Upper lobe of right lung (tissue), 1 donor: ENCODE results near the gene FBXO30. TPM values are rescaled to one million over a fixed set of nuclear protein-coding genes. Genes with fewer than 3 reads are reported as not detected.

Experiments
- ATAC-seq: fragments of 200-7000 bp; cut with Tn5 transposase; one replicate; pipeline ENCODE4 v1.9.1; 2020; ENCODE audit warnings: mild to moderate bottlenecking, moderate library complexity
- DNase-seq: peaks from one replicate; pipeline ENCODE4 v3.0.0-alpha.2; 2020
- H3K27ac ChIP-seq: fragments of 200-600 bp; one replicate; pipeline ENCODE4 v1.8.0; 2022
- H3K27me3 ChIP-seq: fragments of 200-600 bp; one replicate; pipeline ENCODE4 v1.8.0; 2022; ENCODE audit warnings: mild to moderate bottlenecking
- H3K36me3 ChIP-seq: fragments of 200-600 bp; one replicate; pipeline ENCODE4 v1.8.0; 2022
- H3K4me1 ChIP-seq: fragments of 200-600 bp; one replicate; pipeline ENCODE4 v1.8.0; 2022
- H3K4me3 ChIP-seq: fragments of 200-600 bp; one replicate; pipeline ENCODE4 v1.8.0; 2022; ENCODE audit warnings: mild to moderate bottlenecking
- H3K9me3 ChIP-seq: fragments of 200-600 bp; one replicate; pipeline ENCODE4 v1.8.0; 2022
- CTCF ChIP-seq: fragments of 200-600 bp; IDR thresholded peaks from one replicate; pipeline ENCODE4 v1.8.0; 2022; ENCODE audit warnings: antibody characterized with exemption
- intact Hi-C: fragments of 100-400 bp; cut with DNase I; formaldehyde crosslinking; loops from one replicate; pipeline ENCODE4 v1.11.0; 2022
- total RNA-seq: library from RNA; stranded (reverse); fragmentation: NEBNext Ultra II Directional; extraction: Animal tissue kit (Norgen Biotek cat#: 25700); gene quantifications from one replicate; pipeline ENCODE4 v1.2.1, GENCODE V29; 2021
- donor health status: DM: no; HTN: yes; CAD: no; lungs with severe emphysema.

FBXO30 gene
- total RNA-seq, 1 donor from 2014 or later = 9.4 TPM

- Histone ChIP-seq H3K27me3 (no peaks in the 10 kb centered on the region), H3K4me3 (no peak overlapping the region), H3K9me3 (no peaks in the 10 kb centered on the region), H3K36me3 (peaks cover 4% of the 10 kb centered on the region), H3K4me1 (peaks cover 31% of the 10 kb centered on the region), H3K27ac (no peak overlapping the region)
- no peak for TF ChIP-seq CTCF
- no peak for DNase-seq
- no peak for ATAC-seq
- intact Hi-C loops = no loop called here
Observed at GRCh38 chr6:145809785-145810184, 4.8 kb downstream of the FBXO30 start.

- no peak overlapping the region for H3K4me3 ChIP-seq
Observed at GRCh38 chr6:145809211-145809610, 5.4 kb downstream of the FBXO30 start.

GRCh38 chr6:145808239-145808638, 6.4 kb downstream of the FBXO30 start:
- intact Hi-C loops = no loop called here
- no peak overlapping the region for H3K27ac ChIP-seq
- ATAC-seq (no peak), DNase-seq (no peak)
- peaks cover 11% of the 10 kb centered on the region for H3K36me3 ChIP-seq
- H3K4me3 ChIP-seq = no peak overlapping the region
- TF ChIP-seq CTCF = no peak
- peaks cover 31% of the 10 kb centered on the region for H3K4me1 ChIP-seq
- no peaks in the 10 kb centered on the region for H3K27me3 ChIP-seq
- no peaks in the 10 kb centered on the region for H3K9me3 ChIP-seq

More at GRCh38 chr6:145809211-145809610, 5.4 kb downstream of the FBXO30 start:
- Histone ChIP-seq H3K27ac (no peak overlapping the region), H3K4me1 (peaks cover 31% of the 10 kb centered on the region), H3K36me3 (peaks cover 10% of the 10 kb centered on the region), H3K27me3 (no peaks in the 10 kb centered on the region), H3K9me3 (no peaks in the 10 kb centered on the region)
- no peak for ATAC-seq
- intact Hi-C loops = no loop called here
- no peak for TF ChIP-seq CTCF
- no peak for DNase-seq

GRCh38 chr6:145802141-145802540, 12.5 kb downstream of the FBXO30 start:
- Histone ChIP-seq H3K27ac (no peak overlapping the region), H3K27me3 (no peaks in the 10 kb centered on the region), H3K36me3 (peaks cover 11% of the 10 kb centered on the region), H3K4me1 (no peaks in the 10 kb centered on the region), H3K9me3 (no peaks in the 10 kb centered on the region), H3K4me3 (no peak overlapping the region)
- ATAC-seq = no peak
- DNase-seq = no peak
- intact Hi-C loops = no loop called here
- TF ChIP-seq CTCF = no peak

- no peaks in the 10 kb centered on the region for H3K4me1 ChIP-seq
- DNase-seq = no peak
- H3K27ac ChIP-seq = no peak overlapping the region
- no peaks in the 10 kb centered on the region for H3K27me3 ChIP-seq
- intact Hi-C loops = no loop called here
- peaks cover 11% of the 10 kb centered on the region for H3K36me3 ChIP-seq
- no peak for ATAC-seq
- TF ChIP-seq CTCF = no peak
- no peak overlapping the region for H3K4me3 ChIP-seq
- H3K9me3 ChIP-seq = no peaks in the 10 kb centered on the region
Observed at GRCh38 chr6:145801021-145801420, 13.6 kb downstream of the FBXO30 start.

- no peaks in the 10 kb centered on the region for H3K27me3 ChIP-seq
- H3K27ac ChIP-seq = no peak overlapping the region
- TF ChIP-seq CTCF = no peak
- intact Hi-C loops = no loop called here
- no peaks in the 10 kb centered on the region for H3K4me1 ChIP-seq
- no peaks in the 10 kb centered on the region for H3K9me3 ChIP-seq
- no peak for DNase-seq
- no peak overlapping the region for H3K4me3 ChIP-seq
- no peaks in the 10 kb centered on the region for H3K36me3 ChIP-seq
- ATAC-seq = no peak
Observed at GRCh38 chr6:145798530-145798929, 16.1 kb downstream of the FBXO30 start.
